Measurements from ENCODE around the gene TMEM132C. TPM values are rescaled to one million over a fixed set of nuclear protein-coding genes. Genes with fewer than 3 reads are reported as not detected.
"Not testable (repeated sequence)": the region's sequence is repeated elsewhere in the genome, so short reads cannot be mapped to it uniquely, and the experiment has no call there.

Gene TMEM132C
- total RNA-seq, 2 experiments from 2014 or later = not detected

GRCh38 chr12:128583453-128583852, 316.5 kb downstream of the TMEM132C start:
- Mint-ChIP-seq H3K4me1 (no peaks in the 10 kb centered on the region), H3K36me3 (ENCODE audit: low read depth) (no peaks in the 10 kb centered on the region), H3K27ac (no peak overlapping the region), H3K27me3 (no peaks in the 10 kb centered on the region), H3K9me3 (ENCODE audit: low read depth) (no peaks in the 10 kb centered on the region), H3K4me3 (no peak overlapping the region)
- ATAC-seq = no peak
- no peak for DNase-seq
- intact Hi-C loops (cut with DNase I, micrococcal nuclease) = no loop called here
- CTCF ChIA-PET = interaction anchor here (0.6 kb wide), 1 partner anchor 33 kb away, joined by 3 read pairs; no protein-coding TSS in a partner anchor
- POLR2A ChIA-PET = interaction anchor here (0.5 kb wide), 1 partner anchor 1317 kb away, joined by 3 read pairs; no protein-coding TSS in a partner anchor

GRCh38 chr12:128586451-128587029, 319.6 kb downstream of the TMEM132C start:
- no peak overlapping the region for H3K4me3 Mint-ChIP-seq
- intact Hi-C loops (cut with DNase I, micrococcal nuclease) = no loop called here
- H3K27me3 Mint-ChIP-seq = no peaks in the 10 kb centered on the region
- no peak overlapping the region for H3K27ac Mint-ChIP-seq
- no peak for DNase-seq
- no peaks in the 10 kb centered on the region for H3K36me3 Mint-ChIP-seq (ENCODE audit: low read depth)
- POLR2A ChIA-PET = no interaction called here
- H3K4me1 Mint-ChIP-seq = no peaks in the 10 kb centered on the region
- H3K9me3 Mint-ChIP-seq (ENCODE audit: low read depth) = no peaks in the 10 kb centered on the region
- CTCF ChIA-PET = no interaction called here
- no peak for ATAC-seq

DNA sequence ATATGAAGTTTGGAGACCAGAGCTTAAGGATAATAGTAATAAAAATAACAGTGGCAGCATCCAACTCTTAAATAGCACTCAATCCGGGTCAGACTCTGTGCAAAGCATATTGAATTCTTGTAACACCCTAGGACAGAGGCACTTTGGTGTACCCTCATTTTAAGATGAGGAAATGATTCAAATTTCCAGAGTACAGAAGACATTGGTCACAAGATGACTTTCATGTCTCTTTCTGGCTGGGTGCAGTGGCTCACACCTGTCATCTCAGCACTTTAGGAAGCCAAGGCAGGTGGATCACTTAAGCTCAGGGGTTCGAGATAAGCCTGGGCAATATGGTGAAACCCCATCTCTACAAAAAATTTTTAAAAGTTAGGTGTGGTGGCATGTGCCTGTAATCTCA, 320.9 kb downstream of the TMEM132C start:
- no peak overlapping the region for H3K4me3 Mint-ChIP-seq
- no peak overlapping the region for H3K27ac Mint-ChIP-seq
- no peaks in the 10 kb centered on the region for H3K27me3 Mint-ChIP-seq
- ATAC-seq (no peak), DNase-seq (no peak)
- H3K4me1 Mint-ChIP-seq = no peaks in the 10 kb centered on the region
- POLR2A ChIA-PET = no interaction called here
- H3K9me3 Mint-ChIP-seq (ENCODE audit: low read depth) = no peaks in the 10 kb centered on the region
- intact Hi-C loops (cut with DNase I, micrococcal nuclease) = no loop called here
- no peaks in the 10 kb centered on the region for H3K36me3 Mint-ChIP-seq (ENCODE audit: low read depth)
- CTCF ChIA-PET = no interaction called here

DNA sequence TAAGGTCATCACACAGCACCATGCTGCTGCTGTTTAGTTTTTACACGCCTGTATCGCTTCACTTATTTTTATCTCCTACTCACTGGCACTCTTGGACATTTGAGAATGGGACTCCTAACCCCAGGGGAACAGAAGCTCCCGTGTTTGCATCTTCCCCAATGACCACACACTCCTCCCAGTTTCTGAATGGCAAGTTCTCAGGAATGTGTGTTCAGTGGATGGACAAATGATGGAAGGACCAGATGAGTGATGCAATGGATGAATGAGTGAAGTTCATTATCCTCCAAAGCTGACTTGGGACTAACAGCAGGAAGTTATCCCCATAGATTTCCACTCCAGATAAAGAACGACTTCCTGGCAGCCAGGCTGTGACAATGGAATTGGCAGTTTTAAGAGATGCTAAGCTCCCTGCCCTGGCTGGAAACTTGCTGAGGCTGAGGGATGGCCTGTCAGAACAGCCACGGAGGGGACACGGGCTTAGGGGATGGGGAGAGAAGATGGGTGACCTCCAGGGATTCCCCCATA, 325.3 kb downstream of the TMEM132C start:
- ChIA-PET CTCF (no interaction called here), POLR2A (no interaction called here)
- H3K36me3 Mint-ChIP-seq (ENCODE audit: low read depth) = no peaks in the 10 kb centered on the region
- DNase-seq (no peak), ATAC-seq (no peak)
- H3K4me1 Mint-ChIP-seq = no peaks in the 10 kb centered on the region
- intact Hi-C loops (cut with DNase I, micrococcal nuclease) = no loop called here
- no peaks in the 10 kb centered on the region for H3K9me3 Mint-ChIP-seq (ENCODE audit: low read depth)
- H3K27me3 Mint-ChIP-seq = no peaks in the 10 kb centered on the region
- H3K4me3 Mint-ChIP-seq = no peak overlapping the region
- no peak overlapping the region for H3K27ac Mint-ChIP-seq

GRCh38 chr12:128594521-128594920, 327.6 kb downstream of the TMEM132C start:
- no peak for DNase-seq
- no peaks in the 10 kb centered on the region for H3K27me3 Mint-ChIP-seq
- ChIA-PET POLR2A (no interaction called here), CTCF (no interaction called here)
- no peaks in the 10 kb centered on the region for H3K4me1 Mint-ChIP-seq
- intact Hi-C loops (cut with DNase I, micrococcal nuclease) = no loop called here
- H3K4me3 Mint-ChIP-seq = no peak overlapping the region
- ATAC-seq = no peak
- H3K9me3 Mint-ChIP-seq (ENCODE audit: low read depth) = no peaks in the 10 kb centered on the region
- H3K36me3 Mint-ChIP-seq (ENCODE audit: low read depth) = no peaks in the 10 kb centered on the region
- no peak overlapping the region for H3K27ac Mint-ChIP-seq

DNA sequence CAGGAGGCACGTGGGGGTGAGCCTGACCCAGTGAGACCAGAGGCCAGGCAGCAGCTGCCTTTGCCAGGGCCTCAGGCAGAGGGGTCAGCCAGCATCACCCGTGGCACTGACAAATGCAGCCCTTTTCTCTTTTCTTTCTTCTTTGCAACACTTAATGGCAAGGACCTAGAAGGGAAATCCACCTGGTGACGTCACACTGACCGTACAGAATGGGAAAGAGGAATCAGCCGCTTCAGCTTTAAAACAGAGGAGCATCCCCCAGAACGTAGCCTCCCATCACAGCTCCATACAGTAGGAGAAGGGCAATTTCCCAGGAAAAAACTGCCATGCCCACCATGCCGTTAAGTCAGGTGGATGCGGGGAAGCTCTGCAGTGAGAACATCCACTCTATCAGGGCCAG, 328.6 kb downstream of the TMEM132C start:
- POLR2A ChIA-PET = no interaction called here
- no peak overlapping the region for H3K27ac Mint-ChIP-seq
- no peaks in the 10 kb centered on the region for H3K4me1 Mint-ChIP-seq
- no peak overlapping the region for H3K4me3 Mint-ChIP-seq
- CTCF ChIA-PET = no interaction called here
- no peak for DNase-seq
- H3K27me3 Mint-ChIP-seq = no peaks in the 10 kb centered on the region
- no peaks in the 10 kb centered on the region for H3K36me3 Mint-ChIP-seq (ENCODE audit: low read depth)
- intact Hi-C loops (cut with DNase I, micrococcal nuclease) = no loop called here
- H3K9me3 Mint-ChIP-seq (ENCODE audit: low read depth) = no peaks in the 10 kb centered on the region
- ATAC-seq = no peak

DNA sequence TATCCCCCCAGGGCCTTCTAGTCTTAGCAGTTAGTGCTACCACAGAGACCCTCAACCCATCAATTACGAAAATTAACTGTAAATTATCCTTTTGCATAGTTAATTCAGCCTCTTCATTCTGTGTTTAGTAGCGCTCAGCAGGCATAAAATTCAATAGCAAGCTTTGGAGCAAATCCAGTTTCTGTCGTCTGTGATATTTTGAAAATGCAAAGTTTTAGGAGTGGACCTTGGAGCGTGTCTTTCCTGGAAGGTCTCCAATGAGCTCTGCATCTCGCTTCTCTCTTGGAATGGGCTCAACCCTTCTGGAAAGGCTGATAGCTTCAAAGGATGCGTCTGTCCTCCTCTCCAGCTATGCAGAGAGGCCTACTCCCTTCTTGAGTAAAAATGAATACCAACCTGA, 333.9 kb downstream of the TMEM132C start:
- DNase-seq (no peak), ATAC-seq (no peak)
- no peaks in the 10 kb centered on the region for H3K36me3 Mint-ChIP-seq (ENCODE audit: low read depth)
- no peaks in the 10 kb centered on the region for H3K4me1 Mint-ChIP-seq
- CTCF ChIA-PET = no interaction called here
- H3K4me3 Mint-ChIP-seq = no peak overlapping the region
- intact Hi-C loops (cut with DNase I, micrococcal nuclease) = no loop called here
- H3K27ac Mint-ChIP-seq = no peak overlapping the region
- no peaks in the 10 kb centered on the region for H3K9me3 Mint-ChIP-seq (ENCODE audit: low read depth)
- H3K27me3 Mint-ChIP-seq = no peaks in the 10 kb centered on the region
- POLR2A ChIA-PET = no interaction called here

DNA sequence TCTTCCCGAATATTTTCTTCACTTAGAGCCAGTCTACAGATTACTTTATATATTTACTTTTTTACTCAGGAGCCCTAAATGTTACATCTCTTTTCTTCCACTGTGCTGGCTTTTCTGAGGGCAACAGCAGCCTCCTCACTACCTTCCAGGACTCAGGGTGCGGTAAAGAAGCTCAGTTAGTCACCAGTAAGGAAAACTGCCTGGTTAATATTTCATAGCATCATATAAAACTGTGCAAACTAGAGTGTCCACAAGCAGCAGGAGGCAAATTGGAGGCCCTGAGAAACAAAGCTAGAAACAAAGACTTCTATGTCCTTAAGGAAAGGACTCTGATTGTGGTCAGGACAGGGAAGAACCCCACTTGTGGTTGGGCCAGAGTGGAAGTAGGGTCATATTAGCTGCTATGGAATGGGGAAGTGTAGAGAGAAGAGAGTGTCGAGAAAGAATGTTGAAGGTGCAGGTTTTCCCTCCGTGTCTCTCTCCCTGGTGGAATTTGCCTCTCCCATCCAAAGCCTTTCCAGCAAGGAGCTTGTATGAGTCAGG, 336.7 kb downstream of the TMEM132C start:
- H3K4me3 Mint-ChIP-seq = no peak overlapping the region
- no peaks in the 10 kb centered on the region for H3K27me3 Mint-ChIP-seq
- H3K9me3 Mint-ChIP-seq (ENCODE audit: low read depth) = no peaks in the 10 kb centered on the region
- intact Hi-C loops (cut with DNase I, micrococcal nuclease) = no loop called here
- no peak for ATAC-seq
- H3K36me3 Mint-ChIP-seq (ENCODE audit: low read depth) = no peaks in the 10 kb centered on the region
- H3K27ac Mint-ChIP-seq = no peak overlapping the region
- ChIA-PET POLR2A (no interaction called here), CTCF (interaction anchor here (0.7 kb wide), 1 partner anchor 638 kb away, joined by 3 read pairs; no protein-coding TSS in a partner anchor)
- DNase-seq = no peak
- no peaks in the 10 kb centered on the region for H3K4me1 Mint-ChIP-seq

GRCh38 chr12:128604219-128604618, 337.2 kb downstream of the TMEM132C start:
- ATAC-seq; H3K36me3 Mint-ChIP-seq (ENCODE audit: low read depth); intact Hi-C loops (cut with DNase I, micrococcal nuclease); DNase-seq; H3K4me1 Mint-ChIP-seq; H3K27me3 Mint-ChIP-seq; CTCF ChIA-PET; H3K27ac Mint-ChIP-seq; H3K4me3 Mint-ChIP-seq; H3K9me3 Mint-ChIP-seq (ENCODE audit: low read depth); POLR2A ChIA-PET: not testable (repeated sequence)

GRCh38 chr12:128606051-128606450, 339.1 kb downstream of the TMEM132C start:
- Mint-ChIP-seq H3K4me1 (no peaks in the 10 kb centered on the region), H3K27me3 (no peaks in the 10 kb centered on the region), H3K4me3 (no peak overlapping the region), H3K27ac (no peak overlapping the region), H3K9me3 (ENCODE audit: low read depth) (no peaks in the 10 kb centered on the region), H3K36me3 (ENCODE audit: low read depth) (no peaks in the 10 kb centered on the region)
- ATAC-seq = no peak
- no peak for DNase-seq
- POLR2A ChIA-PET = no interaction called here
- intact Hi-C loops (cut with DNase I, micrococcal nuclease) = no loop called here
- CTCF ChIA-PET = no interaction called here

DNA sequence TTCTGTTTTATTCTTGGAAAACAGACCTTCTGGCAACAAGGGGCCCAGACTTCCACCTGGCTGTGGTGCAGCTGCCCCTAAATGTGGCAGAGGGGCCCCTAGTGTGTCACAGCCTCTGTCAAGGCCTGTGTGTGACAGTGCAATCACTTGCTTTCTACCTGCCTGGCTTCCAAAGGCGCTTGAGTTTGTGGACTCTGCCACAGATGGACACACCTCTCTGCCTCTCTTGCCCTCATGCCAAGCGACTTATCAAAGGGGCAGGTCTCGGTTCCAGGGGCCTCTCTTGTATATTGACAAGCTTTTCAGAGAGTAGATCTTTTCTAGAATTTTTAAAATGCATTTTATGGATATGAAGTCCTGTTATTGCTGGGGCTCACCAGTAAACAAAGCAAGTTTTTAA, 339.6 kb downstream of the TMEM132C start:
- intact Hi-C loops (cut with DNase I, micrococcal nuclease) = no loop called here
- H3K9me3 Mint-ChIP-seq (ENCODE audit: low read depth) = no peaks in the 10 kb centered on the region
- no peaks in the 10 kb centered on the region for H3K4me1 Mint-ChIP-seq
- no peak for ATAC-seq
- ChIA-PET CTCF (no interaction called here), POLR2A (no interaction called here)
- H3K27ac Mint-ChIP-seq = no peak overlapping the region
- no peak overlapping the region for H3K4me3 Mint-ChIP-seq
- no peaks in the 10 kb centered on the region for H3K27me3 Mint-ChIP-seq
- no peaks in the 10 kb centered on the region for H3K36me3 Mint-ChIP-seq (ENCODE audit: low read depth)
- DNase-seq = no peak

- DNase-seq (no peak), ATAC-seq (no peak)
- H3K36me3 Mint-ChIP-seq (ENCODE audit: low read depth) = no peaks in the 10 kb centered on the region
- no peaks in the 10 kb centered on the region for H3K4me1 Mint-ChIP-seq
- ChIA-PET CTCF (no interaction called here), POLR2A (no interaction called here)
- H3K27ac Mint-ChIP-seq = no peak overlapping the region
- no peak overlapping the region for H3K4me3 Mint-ChIP-seq
- intact Hi-C loops (cut with DNase I, micrococcal nuclease) = no loop called here
- no peaks in the 10 kb centered on the region for H3K9me3 Mint-ChIP-seq (ENCODE audit: low read depth)
- H3K27me3 Mint-ChIP-seq = no peaks in the 10 kb centered on the region
Measured at GRCh38 chr12:128606970-128607369, 340.0 kb downstream of the TMEM132C start.

Data from activated CD4-positive, alpha-beta T cell treated with anti-CD3 and anti-CD28 coated beads for 36 hours (primary cell).